HTERT RPE-1 (cell line): ENCODE data around the gene ZNF837.
"Not testable (repeated sequence)": the region's sequence is repeated elsewhere in the genome, so short reads cannot be mapped to it uniquely, and the experiment has no call there.

Source experiments
- in situ Hi-C: fragments of 300-500 bp; cut with MboI; formaldehyde crosslinking; loops from 4 replicates; pipeline ENCODE4 v1.14.3; 2020; ENCODE audit warnings: low sequenced_read_pairs

ZNF837 gene

DNA sequence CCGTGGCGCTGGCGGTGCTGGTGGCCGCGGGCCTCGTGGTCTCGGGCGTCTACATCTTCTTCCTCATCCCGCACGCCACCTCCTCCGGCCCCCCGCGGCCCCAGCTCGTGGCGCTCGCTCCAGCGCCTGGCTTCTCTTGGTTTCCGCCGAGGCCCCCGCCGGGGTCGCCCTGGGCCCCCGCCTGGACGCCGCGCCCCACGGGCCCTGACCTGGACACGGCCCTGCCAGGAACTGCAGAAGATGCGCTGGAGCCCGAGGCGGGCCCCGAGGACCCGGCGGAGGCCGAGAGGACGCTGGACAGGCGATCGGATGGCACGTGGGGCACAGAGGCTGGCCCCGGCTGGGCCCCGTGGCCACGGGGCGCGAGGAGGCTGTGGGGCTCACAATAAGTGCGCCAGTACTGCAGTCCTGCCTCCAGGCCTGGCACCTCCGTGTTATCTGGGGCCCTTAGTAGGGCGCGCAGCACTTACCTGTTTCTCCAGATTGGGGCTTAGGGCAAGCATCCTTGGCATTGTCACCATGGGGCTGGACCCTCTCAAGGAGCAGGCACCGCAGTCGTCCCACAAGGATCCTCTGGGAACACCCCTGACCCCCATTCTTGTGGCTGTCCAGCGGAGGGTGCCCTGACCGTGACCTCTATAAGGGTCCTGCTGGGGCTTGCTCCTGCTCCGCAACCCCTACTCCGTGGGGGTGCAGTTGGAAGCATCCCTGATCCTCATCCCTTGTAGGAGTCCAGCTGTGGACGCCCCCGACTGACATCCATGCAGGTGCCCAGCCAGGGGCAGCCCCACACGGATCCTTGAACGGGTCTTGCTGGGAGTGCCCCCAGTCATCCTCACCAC, 16.1 kb upstream of the ZNF837 start:
- in situ Hi-C loops = no loop called here

- in situ Hi-C loops = no loop called here
Observed at GRCh38 chr19:58395979-58396627, 15.3 kb upstream of the ZNF837 start.

DNA sequence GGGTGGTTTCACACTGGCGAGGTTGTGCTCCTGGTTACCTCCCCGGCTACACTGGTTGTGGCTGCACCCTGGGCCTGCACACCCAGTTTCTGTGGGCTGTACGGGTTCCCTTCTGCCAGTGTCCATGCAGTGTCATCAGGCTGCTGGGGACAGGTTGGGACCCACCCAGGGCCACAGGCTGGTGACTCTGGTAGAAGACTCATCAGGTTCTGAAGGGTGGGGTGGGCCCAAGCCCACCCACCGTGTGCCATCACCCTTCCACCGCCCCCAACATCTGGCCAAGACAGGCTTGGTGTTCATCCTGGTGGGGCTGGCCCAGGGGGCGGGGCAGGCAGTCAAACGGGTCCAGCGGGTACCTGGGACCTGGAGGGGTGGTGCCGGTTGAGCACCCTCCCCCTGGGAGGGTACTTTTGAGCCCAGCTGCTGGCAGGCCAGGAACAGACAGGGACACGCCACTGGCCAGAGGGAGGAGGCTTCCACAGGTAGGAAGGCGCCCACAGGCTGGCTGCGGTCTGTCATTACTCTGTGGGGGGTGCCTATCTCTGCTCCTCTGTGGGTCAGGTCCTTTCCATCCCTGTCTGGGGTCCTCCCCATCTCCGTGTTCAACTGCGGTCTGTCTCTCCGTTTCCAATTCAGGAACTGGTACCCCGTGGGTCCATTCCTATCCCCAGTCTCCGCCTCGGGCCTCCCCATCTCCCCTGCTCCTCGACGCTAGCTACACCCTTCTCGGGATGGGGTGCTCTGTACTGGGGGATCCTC, 14.6 kb upstream of the ZNF837 start, which contains the start of gene RNF225:
Gene RNF225 (plus strand): TSS at position 437 of the 759 bp plus-strand sequence. CDS start 434 bp downstream, outside the sequence.
- in situ Hi-C loops = no loop called here

- in situ Hi-C loops = no loop called here
Observed at GRCh38 chr19:58394821-58395219, 14.0 kb upstream of the ZNF837 start.

GRCh38 chr19:58393725-58394033, 12.8 kb upstream of the ZNF837 start:
- in situ Hi-C loops = no loop called here

DNA sequence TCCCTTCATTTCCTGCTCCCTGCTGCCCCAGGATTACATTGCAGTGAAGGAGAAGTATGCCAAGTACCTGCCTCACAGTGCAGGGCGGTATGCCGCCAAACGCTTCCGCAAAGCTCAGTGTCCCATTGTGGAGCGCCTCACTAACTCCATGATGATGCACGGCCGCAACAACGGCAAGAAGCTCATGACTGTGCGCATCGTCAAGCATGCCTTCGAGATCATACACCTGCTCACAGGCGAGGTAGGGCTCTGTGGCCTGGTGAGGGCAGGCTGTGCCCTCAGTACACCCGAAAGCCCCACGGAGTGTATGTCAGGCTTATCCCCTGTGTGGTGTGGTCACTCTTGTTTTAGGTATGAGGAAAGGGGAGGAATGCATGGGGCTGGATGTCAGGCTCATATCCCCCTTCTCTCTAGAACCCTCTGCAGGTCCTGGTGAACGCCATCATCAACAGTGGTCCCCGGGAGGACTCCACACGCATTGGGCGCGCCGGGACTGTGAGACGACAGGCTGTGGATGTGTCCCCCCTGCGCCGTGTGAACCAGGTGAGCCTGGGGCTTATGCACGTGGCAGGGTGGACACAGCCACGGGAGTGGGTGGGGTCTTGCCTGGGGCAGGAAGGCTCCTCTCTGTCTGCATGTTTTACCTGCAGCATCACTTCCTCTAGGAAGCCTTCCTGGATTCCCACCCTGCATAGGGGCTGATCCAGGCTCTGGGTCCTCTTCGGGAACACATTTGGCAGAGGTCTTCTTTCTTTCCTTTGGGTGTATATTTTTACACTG, 12.3 kb upstream of the ZNF837 start:
- in situ Hi-C loops = no loop called here

DNA sequence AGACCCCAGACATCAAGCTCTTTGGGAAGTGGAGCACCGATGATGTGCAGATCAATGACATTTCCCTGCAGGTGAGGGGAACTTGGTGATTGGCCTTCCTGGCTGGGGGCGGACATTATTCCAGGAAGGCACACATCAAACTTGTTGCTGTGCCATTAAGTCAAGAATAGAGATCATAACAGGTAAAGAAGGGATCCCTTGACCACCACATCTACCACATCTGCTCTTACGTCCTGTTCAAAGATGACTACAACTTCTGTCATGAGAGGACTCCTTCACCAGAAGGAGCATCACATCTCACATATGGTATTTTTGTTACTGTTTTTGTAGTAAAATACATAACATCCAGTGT, 7.3 kb upstream of the ZNF837 start:
- in situ Hi-C loops = no loop called here

GRCh38 chr19:58387338-58388174, 6.7 kb upstream of the ZNF837 start:
- in situ Hi-C loops = no loop called here

- in situ Hi-C loops = no loop called here
Observed at GRCh38 chr19:58386576-58387337, 5.9 kb upstream of the ZNF837 start, which contains the start of gene RPS5. RPS5 (plus strand) TSS chr19:58387269; CDS start chr19:58388138, 869 bp downstream.

GRCh38 chr19:58385891-58386575, 5.2 kb upstream of the ZNF837 start:
- in situ Hi-C loops = no loop called here

DNA sequence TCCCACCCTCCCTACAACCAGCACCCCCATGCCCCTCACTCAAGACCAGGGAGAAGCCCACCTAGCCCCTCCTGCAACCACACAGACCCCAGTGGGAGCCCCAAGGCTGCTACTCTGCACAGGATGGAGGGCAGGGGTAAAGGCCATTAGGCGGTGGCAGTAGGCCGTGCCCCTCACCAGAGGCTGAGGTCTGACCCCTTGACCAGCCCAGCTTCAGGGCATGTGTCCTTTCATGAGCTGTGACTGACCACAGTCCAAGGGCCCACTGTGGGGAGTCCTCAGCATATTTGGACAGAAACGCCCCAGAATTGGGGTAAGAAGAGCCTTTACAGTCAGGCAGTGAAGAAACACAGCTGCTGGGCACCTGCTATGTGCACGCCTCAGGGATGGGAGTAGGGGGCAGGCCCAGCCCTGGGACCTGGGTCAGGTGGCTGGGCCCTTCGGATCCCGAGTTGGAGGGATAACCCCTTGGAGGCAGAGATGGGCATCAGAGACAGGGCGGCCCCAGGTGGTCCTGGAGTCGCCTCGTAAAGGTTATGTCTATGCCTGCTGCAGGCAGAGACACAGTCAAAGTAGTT, 4.6 kb upstream of the ZNF837 start:
- in situ Hi-C loops = no loop called here

DNA sequence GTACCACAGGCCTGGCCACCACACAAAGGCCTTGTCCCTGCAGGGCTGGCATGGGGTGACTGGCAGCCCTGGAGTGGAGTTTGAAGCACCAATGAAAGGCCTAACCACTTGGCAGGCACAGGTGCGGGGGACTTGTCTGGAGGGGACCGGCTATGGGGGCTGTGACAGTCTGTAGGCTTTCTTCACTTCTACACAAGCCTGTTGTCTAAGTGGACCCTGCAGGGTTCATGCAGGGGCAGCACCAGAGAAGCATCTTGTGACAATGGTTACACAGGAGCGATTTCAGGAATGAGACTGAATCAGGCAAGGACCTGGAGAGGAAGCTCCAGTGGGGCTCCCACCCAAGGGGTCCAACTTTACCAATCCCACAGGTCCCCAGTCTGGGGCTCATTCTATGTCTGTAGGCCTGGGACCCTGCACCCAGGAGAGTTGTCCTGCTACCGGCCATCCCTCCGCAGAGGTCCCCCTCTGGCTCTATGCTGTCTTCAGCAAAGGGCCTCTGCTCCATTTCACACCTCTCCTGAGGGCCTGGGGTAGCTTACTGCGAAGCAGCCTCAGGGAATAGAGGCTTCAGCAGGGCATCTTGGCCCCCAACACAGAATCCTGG, 2.3 kb upstream of the ZNF837 start:
- in situ Hi-C loops = no loop called here

- in situ Hi-C loops = no loop called here
Observed at GRCh38 chr19:58381460-58382212, 806 bp upstream of the ZNF837 start.

DNA sequence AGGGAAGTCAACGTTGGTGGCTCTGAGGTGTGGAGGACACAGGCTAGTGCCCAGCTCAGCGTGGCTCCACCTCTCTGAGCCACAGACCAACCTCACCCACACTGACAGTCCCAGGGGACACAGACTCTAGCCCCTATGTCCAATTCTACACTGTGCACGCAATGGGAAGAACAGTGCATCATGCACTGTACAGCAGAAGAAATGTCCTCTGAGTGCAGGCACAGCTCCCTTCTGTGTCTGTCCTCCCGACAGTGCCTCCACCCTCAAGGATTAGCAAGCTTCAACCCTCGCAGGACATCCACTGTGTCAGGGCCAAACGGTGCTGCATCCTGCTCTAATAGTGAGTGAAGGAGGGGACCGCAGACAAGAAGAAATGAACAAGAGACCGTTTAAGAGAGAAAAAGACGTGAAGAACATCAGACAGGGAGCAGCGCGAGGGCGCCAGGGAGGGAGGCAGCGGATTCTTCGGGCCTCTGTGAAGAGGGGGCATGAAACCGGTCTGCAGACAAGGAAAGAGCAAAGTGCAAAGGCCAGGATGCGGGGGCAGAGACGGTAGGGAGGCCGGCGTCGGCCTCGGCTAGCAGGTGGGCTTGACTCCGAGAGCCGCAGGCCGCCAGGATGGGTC, 681 bp downstream of the ZNF837 start:
- in situ Hi-C loops = no loop called here

DNA sequence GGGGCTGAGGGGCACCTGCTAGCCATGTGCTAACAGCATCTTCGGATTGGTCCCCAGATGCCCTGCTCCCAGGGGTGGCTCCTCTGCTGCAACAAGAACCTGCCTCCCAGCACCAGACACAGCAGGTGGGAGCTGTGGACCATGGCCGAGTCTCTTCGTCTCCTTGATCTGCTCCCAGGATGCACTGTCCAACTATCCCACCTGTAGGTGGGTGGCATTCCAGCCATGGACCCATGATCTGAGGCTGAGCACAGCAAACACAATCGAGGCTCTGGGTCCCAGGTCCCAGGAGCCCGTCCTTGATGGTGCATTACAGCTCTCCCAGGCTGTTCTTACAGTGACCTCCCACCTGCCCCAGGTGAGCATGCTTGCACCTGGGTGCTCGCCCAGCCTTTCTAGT, 1.6 kb downstream of the ZNF837 start:
- in situ Hi-C loops = no loop called here

DNA sequence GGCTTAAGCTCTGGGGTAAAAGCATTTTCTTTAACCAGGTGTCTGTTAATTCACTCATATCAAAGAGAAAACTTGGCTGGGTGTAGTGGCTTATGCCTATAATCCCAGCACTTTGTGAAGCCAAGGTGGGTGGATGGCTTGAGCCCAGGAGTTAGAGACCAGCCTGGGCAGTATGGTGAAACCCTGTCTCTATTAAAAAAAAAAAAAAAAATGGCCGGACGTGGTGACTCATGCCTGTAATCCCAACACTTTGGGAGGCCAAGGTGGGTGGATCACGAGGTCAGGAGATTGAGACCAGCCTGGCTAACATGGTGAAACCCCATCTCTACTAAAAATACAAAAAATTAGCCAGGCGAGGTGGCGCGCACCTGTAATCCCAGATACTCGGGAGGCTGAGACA, 4.1 kb downstream of the ZNF837 start:
- in situ Hi-C loops = not testable (repeated sequence)

GRCh38 chr19:58374200-58374599, 6.6 kb downstream of the ZNF837 start:
- in situ Hi-C loops = no loop called here
